Measurements from ENCODE around the gene CRHR2.

Gene CRHR2

DNA sequence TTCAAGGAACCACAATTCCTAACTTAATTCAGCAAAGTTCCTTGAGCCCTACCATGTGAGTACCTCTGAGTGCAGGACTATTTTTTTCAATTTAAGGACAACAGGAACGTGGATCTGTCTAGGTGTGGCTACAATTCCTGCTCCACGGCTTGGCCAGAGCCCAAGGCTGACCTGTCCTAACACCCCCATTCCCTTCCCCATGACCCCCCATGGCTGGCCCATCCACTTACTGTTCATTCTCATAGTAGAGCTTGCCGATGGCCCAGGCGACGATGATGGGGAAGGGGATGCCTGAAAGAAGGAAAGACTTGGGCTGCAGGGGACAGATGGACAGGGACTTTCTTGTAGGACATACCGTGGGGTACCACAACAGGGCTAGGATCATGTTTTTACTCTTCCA, 20.3 kb downstream of the CRHR2 start:
- no peak for TF ChIP-seq CTCF (IDR thresholded peaks at IDR 0.05; ENCODE audit: low read depth, low read length, poor library complexity, severe bottlenecking)

DNA sequence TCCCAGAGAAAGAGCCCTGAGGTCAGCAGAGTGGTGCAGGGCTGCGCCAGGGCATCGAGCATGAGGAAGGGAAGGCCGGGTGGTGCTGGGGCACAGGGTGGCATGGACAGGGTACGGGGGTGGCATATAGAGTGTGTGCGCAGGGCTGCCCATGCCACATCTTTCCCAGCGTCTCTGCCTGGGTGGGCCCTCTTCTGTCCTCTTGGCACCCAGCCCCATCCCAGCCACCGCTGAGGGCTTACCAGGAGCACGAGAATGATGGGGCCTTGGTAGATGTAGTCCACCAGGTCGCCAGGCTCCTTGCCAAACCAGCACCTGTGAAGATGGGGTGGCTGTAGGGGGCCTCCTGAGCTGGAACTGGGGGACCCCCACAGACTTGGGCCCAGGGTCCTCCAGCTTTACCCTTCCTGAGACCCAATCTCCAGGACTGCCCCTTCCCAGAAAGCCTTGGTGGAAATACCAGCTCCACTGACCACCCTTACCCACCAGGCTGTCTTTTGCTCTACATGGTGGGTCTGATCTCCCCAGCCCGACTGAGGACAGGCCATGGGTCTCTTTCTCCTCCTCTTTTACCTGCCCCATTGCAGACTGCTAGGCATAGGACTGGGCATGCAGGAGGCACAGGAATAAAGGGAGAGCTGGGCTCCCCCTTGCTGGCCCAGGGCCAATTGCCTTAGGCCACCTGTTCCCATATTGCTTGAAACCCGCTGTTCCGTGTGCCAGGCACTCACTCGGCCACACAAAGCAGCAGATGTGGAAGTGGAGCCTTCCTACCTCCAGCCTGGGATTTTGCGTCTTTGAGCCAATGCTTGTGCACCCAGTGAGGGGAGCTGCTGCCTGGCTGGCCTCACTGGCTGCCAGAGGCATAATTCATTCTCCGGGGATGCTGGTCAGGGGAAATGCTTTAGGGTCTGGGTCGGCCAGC, 21.7 kb downstream of the CRHR2 start:
- Histone ChIP-seq H3K27ac (ENCODE audit: low read depth, low read length) (no peak overlapping the region), H3F3A (ENCODE audit: control insufficient read depth, insufficient read depth) (no peaks in the 10 kb centered on the region), H3K4me2 (ENCODE audit: low read length) (no peak overlapping the region), H3K9me3 (ENCODE audit: control insufficient read depth, insufficient read depth, low read length) (no peaks in the 10 kb centered on the region), H3K4me3 (ENCODE audit: low read length) (no peak overlapping the region), H3K27me3 (ENCODE audit: control insufficient read depth, low read length) (0 out of 2 replicates have a peak, but pooled peaks cover 4% of the 10 kb centered on the region), H3K79me2 (ENCODE audit: control insufficient read depth, low read length) (no peaks in the 10 kb centered on the region), H3K9me2 (replicated peaks; ENCODE audit: control insufficient read depth, low read length) (no peaks in the 10 kb centered on the region), H3K36me3 (ENCODE audit: control insufficient read depth, low read length) (no peaks in the 10 kb centered on the region), H3K4me1 (ENCODE audit: control insufficient read depth, low read length) (no peaks in the 10 kb centered on the region), H4K20me1 (ENCODE audit: control insufficient read depth, insufficient read depth, low read depth, low read length) (no peaks in the 10 kb centered on the region)
- TF ChIP-seq CTCF (IDR thresholded peaks at IDR 0.05; ENCODE audit: low read depth, low read length, poor library complexity, severe bottlenecking) (no peak), EZH2phosphoT487 (IDR thresholded peaks at IDR 0.05; ENCODE audit: borderline replicate concordance, low read length) (no peak)

More for the DNA sequence above, 20.3 kb downstream of the CRHR2 start:
- 0 out of 2 replicates have a peak, but pooled peaks cover 4% of the 10 kb centered on the region for H3K27me3 ChIP-seq (ENCODE audit: control insufficient read depth, low read length)
- no peaks in the 10 kb centered on the region for H3K36me3 ChIP-seq (ENCODE audit: control insufficient read depth, low read length)
- no peak overlapping the region for H3K4me3 ChIP-seq (ENCODE audit: low read length)
- H3F3A ChIP-seq (ENCODE audit: control insufficient read depth, insufficient read depth): no peaks in the 10 kb centered on the region
- H3K9me3 ChIP-seq (ENCODE audit: control insufficient read depth, insufficient read depth, low read length): no peaks in the 10 kb centered on the region
- H3K79me2 ChIP-seq (ENCODE audit: control insufficient read depth, low read length): no peaks in the 10 kb centered on the region
- no peak overlapping the region for H3K4me2 ChIP-seq (ENCODE audit: low read length)
- no peaks in the 10 kb centered on the region for H3K4me1 ChIP-seq (ENCODE audit: control insufficient read depth, low read length)
- no peak overlapping the region for H3K27ac ChIP-seq (ENCODE audit: low read depth, low read length)
- H4K20me1 ChIP-seq (ENCODE audit: control insufficient read depth, insufficient read depth, low read depth, low read length): no peaks in the 10 kb centered on the region
- no peaks in the 10 kb centered on the region for H3K9me2 ChIP-seq (replicated peaks; ENCODE audit: control insufficient read depth, low read length)

DNA sequence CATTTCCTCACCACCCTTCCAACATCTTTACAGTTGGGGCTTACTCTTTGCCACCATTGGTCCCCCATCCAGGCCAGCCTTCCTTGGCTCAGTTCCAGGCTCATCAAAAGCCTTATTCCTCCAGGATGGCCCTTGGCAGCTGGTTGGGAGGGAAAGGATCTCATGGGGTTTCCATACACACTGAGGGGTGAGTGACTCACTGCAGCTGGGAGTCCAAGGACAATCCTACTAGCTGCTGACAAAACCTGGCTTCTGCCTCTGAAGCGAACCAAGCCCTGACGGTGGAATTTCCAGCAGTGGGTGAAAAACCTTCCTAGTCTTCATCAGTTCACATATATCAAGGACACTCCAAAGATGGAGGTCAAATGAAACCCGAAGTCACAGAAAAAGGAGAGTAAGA, 22.9 kb downstream of the CRHR2 start:
- no peak overlapping the region for H3K4me2 ChIP-seq (ENCODE audit: low read length)

GRCh38 chr7:30658479-30659074, 23.7 kb downstream of the CRHR2 start:
- Histone ChIP-seq H3K27me3 (ENCODE audit: control insufficient read depth, low read length) (0 out of 2 replicates have a peak, but pooled peaks cover 4% of the 10 kb centered on the region), H3K4me1 (ENCODE audit: control insufficient read depth, low read length) (no peaks in the 10 kb centered on the region), H3K4me3 (ENCODE audit: low read length) (no peak overlapping the region)

More for the DNA sequence above, 22.9 kb downstream of the CRHR2 start:
- no peaks in the 10 kb centered on the region for H3K79me2 ChIP-seq (ENCODE audit: control insufficient read depth, low read length)
- H3K4me3 ChIP-seq (ENCODE audit: low read length): no peak overlapping the region
- H3F3A ChIP-seq (ENCODE audit: control insufficient read depth, insufficient read depth): no peaks in the 10 kb centered on the region
- H3K27me3 ChIP-seq (ENCODE audit: control insufficient read depth, low read length): 0 out of 2 replicates have a peak, but pooled peaks cover 4% of the 10 kb centered on the region
- H3K9me2 ChIP-seq (replicated peaks; ENCODE audit: control insufficient read depth, low read length): no peaks in the 10 kb centered on the region
- no peak for TF ChIP-seq EZH2phosphoT487 (IDR thresholded peaks at IDR 0.05; ENCODE audit: borderline replicate concordance, low read length)
- no peaks in the 10 kb centered on the region for H3K36me3 ChIP-seq (ENCODE audit: control insufficient read depth, low read length)
- H3K27ac ChIP-seq (ENCODE audit: low read depth, low read length): no peak overlapping the region
- no peaks in the 10 kb centered on the region for H4K20me1 ChIP-seq (ENCODE audit: control insufficient read depth, insufficient read depth, low read depth, low read length)
- no peaks in the 10 kb centered on the region for H3K9me3 ChIP-seq (ENCODE audit: control insufficient read depth, insufficient read depth, low read length)
- H3K4me1 ChIP-seq (ENCODE audit: control insufficient read depth, low read length): no peaks in the 10 kb centered on the region

More at GRCh38 chr7:30658479-30659074, 23.7 kb downstream of the CRHR2 start:
- Histone ChIP-seq H3F3A (ENCODE audit: control insufficient read depth, insufficient read depth) (no peaks in the 10 kb centered on the region), H3K9me3 (ENCODE audit: control insufficient read depth, insufficient read depth, low read length) (no peaks in the 10 kb centered on the region), H3K36me3 (ENCODE audit: control insufficient read depth, low read length) (no peaks in the 10 kb centered on the region), H3K4me2 (ENCODE audit: low read length) (no peak overlapping the region), H3K79me2 (ENCODE audit: control insufficient read depth, low read length) (no peaks in the 10 kb centered on the region), H3K9me2 (replicated peaks; ENCODE audit: control insufficient read depth, low read length) (no peaks in the 10 kb centered on the region), H4K20me1 (ENCODE audit: control insufficient read depth, insufficient read depth, low read depth, low read length) (no peaks in the 10 kb centered on the region), H3K27ac (ENCODE audit: low read depth, low read length) (no peak overlapping the region)
- no peak for TF ChIP-seq CTCF (IDR thresholded peaks at IDR 0.05; ENCODE audit: low read depth, low read length, poor library complexity, severe bottlenecking)
- TF ChIP-seq EZH2phosphoT487 (IDR thresholded peaks at IDR 0.05; ENCODE audit: borderline replicate concordance, low read length): no peak

All from DOHH2 (cell line).